NOMO-1 treated with DMSO at 0.1 percent for 48 hours (cell line): ENCODE measurements around the gene SLAMF6.

ENCODE experiments used
- DNase-seq: peaks from one replicate; lab custom pipeline; 2025; ENCODE audit not compliant: unreplicated experiment; lab: John Stamatoyannopoulos, UW

The SLAMF6 gene

DNA sequence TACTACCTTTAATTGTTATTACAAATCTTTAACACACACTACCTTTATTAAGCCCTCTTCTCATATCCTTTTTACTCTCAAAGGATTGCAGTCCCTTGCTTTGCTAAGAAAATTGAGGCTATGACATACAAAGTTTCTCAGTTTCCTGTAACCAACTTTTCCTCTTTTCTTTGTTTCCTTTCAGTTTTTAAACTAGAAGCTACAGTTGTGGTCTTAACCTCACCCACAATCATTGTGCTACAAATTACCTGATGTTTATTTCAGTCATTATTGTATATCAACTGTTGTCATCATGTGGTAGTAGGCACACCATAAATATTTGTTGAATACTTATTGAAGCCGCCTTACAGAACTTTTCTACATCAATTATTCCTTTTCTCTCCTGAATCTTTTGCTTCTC, 51.8 kb downstream of the SLAMF6 start:
- no peak for DNase-seq

DNA sequence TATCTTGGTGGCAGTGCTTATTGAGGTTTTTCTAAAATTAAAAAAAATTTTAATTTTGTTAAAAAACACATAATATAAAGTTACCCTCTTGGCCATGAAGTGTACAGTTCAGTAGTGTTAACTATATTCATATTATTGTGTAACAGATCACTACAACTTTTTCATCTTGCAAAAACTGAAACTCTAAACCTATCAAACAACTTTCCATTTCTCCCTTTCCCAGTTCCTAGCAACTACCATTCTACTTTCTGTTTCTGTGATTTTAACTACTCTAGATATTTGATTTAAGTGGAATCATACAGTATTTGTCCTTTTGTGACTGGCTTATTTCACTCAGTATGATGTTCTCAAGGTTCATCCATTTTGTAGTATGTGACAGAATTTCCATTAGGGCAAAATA, 55.5 kb downstream of the SLAMF6 start:
- DNase-seq, result no peak

DNA sequence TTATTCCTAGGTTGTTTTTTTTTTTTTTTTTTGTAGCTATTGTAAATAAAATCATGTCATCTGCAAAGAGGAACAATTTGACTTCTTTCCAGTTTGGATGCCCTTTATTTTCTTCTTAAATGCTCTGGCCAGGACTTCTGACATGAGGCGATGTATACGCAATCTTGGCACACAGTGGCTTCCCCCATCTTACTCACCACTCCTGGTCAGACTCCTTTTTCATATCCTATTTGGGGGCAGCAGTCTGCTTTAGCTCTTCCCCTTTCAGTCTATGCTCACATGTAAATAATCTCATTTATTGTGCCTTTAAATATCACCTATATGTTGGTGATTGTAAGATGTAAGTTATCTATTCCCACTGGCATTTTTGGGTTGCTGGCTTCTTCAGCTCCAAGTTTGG, 56.1 kb downstream of the SLAMF6 start:
- DNase-seq, result peak; percentile 8

DNA sequence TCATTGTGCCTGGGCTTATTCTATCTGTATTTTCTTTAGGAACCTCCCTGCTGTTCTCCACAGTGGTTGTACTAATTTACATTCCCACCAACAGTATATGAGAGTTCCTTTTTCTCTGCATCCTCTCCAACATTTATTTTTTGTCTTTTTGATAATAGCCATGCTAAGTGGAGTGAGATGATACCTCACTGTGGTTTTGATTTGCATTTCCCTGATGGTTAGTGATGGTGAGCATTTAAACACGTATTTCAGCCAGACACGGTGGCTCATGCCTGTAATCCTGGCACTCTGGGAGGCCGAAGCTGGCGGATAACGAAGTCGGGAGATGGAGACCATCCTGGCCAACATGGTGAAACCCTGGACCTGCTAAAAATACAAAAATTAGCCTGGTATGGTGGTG, 57.9 kb downstream of the SLAMF6 start:
- DNase-seq, result no peak

- DNase-seq, result no peak
Observed at GRCh38 chr1:160460683-160461287, 62.3 kb downstream of the SLAMF6 start.

DNA sequence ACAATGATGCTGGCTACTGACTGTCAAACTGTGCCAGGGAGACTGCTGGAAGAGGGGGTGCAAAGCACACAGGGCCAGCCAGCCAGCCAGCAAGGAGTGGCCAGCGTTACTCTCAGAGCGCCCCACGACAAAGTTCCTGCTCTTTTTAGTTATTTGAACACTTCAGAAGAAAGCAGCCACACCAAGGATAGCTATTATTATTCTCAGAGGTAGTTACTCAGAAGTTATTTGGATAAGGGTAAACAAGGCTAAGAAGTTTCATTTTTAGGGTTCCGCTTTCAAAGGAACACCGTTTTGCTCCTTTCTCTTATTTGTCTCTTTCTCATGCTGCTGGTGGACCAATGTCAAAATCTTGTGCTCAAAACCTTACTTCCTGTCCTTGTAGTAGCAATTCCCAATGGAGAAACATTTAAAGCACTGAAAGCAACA, 62.8 kb downstream of the SLAMF6 start:
- DNase-seq, result no peak

GRCh38 chr1:160459687-160460086, 63.4 kb downstream of the SLAMF6 start:
- no peak for DNase-seq

GRCh38 chr1:160459056-160459455, 64.0 kb downstream of the SLAMF6 start:
- no peak for DNase-seq

DNA sequence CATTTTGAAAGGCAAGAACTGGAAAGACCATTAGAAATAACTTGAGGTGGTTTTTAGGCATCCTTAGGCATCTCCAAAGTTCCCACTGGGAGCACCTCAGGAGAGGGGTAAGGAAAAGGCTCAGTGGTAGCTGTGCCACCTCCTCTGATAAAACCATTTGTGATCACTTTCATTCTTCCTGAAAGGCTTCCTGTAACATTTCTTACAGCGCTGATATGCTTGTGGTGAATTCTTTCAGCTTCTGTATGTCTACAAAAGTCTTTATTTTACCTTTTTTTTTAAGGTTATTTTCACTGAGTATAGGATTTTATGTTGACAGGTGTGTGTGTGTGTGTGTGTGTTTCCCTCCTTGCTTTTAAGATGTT, 67.9 kb downstream of the SLAMF6 start:
- DNase-seq, result no peak

DNA sequence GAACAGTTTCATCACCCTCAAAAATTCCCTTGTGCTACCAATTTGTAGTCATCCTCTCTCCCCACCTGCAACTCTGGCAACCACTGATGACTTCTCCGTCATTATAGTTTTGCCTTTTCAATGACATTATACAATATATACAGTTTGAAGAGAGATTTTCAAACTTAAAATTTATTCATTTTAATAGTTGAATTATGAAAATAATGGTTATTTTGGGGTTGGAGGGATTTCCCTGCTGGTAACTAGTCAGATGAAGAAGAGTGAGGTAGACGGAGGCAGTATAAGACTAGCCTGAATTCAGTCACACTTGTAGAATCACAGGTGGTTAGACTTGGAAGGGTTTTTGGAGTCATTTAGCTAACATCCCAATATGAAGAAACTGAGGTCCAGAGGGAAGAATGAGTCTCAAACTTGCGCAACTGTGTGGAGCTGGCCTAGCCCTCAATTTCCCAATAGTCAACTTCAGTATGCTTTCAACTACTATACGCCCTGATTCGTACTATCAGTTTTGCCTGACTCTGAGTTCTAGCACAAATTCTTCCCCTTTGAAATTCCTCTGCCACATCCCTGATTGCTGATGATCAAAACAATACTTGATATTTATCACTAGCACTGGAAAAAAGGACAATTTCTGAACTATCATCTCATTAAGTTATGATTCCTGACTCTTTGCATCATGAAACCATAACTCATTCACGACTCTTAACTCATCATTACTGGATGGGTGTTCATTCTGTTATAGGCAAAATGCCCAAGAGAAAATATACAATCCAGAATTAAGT, 68.5 kb downstream of the SLAMF6 start:
- no peak for DNase-seq

DNA sequence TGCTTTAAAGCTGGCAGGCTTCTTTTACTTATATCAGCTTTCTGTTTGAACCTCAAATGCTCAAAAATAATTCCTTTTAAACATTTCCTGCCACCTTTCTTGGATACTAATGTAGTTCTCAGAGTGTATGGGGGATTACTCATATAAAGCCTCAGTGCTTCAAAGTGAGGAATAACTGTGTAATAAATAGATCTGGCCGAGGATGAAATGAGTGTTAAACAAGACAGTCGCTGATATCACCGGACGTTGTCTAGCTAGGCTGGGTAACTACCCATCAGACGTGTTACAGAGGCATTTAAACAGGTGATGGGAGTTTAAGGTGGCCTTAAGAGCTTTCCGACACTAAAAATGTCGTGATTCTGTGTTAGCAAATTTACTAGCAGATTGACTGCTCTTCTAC, 69.6 kb downstream of the SLAMF6 start:
- no peak for DNase-seq

DNA sequence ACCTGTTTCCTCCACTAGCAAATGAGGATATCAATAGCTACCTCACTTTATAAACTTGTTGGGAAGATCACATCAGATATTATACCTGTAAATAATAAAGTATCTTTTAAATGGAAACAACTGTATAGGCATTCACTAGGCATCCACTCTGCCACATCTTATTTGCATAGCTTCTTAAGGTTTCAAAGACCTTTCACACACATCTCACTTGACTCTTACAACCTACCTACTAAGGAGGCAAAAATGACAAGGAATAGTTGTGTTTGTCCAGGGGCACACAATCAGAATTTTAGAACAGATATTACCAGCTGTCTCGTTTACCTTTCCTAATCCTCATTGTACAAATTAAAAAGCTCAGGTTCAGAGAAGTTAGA, 71.2 kb downstream of the SLAMF6 start:
- DNase-seq, result no peak

GRCh38 chr1:160451119-160451858, 71.8 kb downstream of the SLAMF6 start:
- no peak for DNase-seq

GRCh38 chr1:160449494-160449893, 73.6 kb downstream of the SLAMF6 start:
- no peak for DNase-seq

- DNase-seq, result no peak
Observed at GRCh38 chr1:160446945-160447600, 76.0 kb downstream of the SLAMF6 start.

GRCh38 chr1:160439718-160440117, 83.3 kb downstream of the SLAMF6 start:
- no peak for DNase-seq

DNA sequence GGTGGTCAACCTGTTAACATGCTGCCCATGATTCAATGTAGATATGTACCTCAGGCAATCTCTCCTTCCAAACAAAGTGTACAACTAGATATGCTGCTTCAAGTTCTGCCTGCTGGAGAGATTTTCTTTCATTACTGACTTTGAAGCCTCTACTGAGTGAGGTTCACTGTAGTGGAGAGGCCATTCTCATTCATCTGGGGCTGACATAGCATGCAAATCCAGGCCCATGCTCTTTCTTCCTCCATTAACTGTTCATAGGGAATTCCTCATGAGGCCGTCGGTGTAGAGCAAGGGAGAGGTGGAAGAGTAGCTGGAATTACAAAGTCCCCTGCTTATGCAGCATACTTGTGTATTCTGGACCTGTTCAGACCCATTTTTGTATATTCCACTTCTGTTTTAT, 84.1 kb downstream of the SLAMF6 start:
- DNase-seq, result no peak

GRCh38 chr1:160438317-160438918, 84.6 kb downstream of the SLAMF6 start:
- DNase-seq, result no peak

DNA sequence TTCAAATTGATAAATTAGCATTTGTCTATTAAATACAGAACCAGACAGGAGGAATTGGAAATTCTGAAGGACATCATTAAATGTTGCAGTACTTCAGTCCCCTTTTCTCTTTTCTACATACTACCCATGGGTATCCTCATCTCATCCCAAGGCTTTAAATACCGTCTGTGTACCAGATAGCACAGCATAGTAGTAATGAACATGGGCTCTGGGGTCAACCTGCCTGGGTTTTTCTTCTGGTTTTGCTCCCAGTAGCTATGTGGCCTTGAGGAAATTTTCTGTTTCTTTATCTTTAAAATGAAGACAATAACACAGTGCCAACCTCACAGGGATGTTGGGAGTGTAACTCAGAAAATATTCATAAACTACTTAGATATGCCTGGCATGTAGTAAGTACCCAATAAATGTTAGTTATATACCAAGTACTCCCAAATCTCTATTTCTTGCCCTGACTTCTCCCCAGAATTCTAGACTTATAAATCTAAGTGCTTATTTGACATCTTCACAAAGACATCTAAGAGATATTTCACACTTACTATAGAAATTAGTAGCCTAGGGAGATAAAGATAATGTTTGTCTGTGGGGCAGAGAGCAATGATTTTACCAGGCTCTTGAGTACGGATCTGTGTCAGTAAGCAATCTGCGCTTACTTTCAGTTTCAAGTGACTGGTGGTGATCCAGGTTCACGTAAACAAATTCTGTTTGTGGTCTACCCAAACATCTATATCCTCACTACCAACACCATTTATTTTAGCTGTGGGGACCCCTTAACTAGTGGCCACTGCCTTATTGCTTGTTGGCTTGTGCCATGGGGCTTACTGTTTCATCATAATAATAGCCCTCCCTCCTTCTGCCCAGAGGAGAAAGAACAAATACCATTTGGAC, 85.4 kb downstream of the SLAMF6 start:
- no peak for DNase-seq

DNA sequence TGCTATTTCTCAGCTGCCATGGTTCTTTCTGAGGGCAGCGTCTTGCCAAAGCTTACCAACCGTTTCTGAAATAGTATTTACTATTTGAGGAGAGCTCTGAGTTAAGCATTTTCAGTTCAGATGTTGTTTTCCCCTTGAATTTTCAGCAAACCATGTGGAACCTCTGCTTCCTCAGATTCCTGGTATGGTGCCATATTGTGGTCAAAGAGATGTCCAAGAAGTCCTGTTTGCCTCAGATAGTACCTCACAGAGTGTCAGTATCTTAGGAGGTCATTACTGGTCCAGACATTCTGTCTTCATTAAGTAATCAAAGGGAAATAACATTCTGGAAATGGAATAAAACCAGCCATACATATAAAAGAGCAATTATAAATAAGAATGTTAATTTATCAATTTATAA, 86.1 kb downstream of the SLAMF6 start:
- DNase-seq, result no peak
